Measurements from ENCODE around the gene CD4.
"Not testable (repeated sequence)": the region's sequence is repeated elsewhere in the genome, so short reads cannot be mapped to it uniquely, and the experiment has no call there.

The CD4 gene

GRCh38 chr12:6788972-6789924, at the start of gene CD4:
TSS of gene CD4 (plus strand) at chr12:6789528. CDS start at chr12:6800139, 10,611 bp downstream.
- DNase-seq = peak; percentile 77

GRCh38 chr12:6742080-6742479, 47.2 kb upstream of the CD4 start:
- DNase-seq = not testable (repeated sequence)

- DNase-seq = no peak
Observed at GRCh38 chr12:6742834-6743233, 46.5 kb upstream of the CD4 start.

- DNase-seq = not testable (repeated sequence)
Observed at GRCh38 chr12:6743300-6743699, 46.0 kb upstream of the CD4 start.

- DNase-seq = peak; percentile 67
Observed at GRCh38 chr12:6745741-6746525, 43.4 kb upstream of the CD4 start.

- no peak for DNase-seq
Observed at GRCh38 chr12:6747216-6747615, 42.1 kb upstream of the CD4 start.

- DNase-seq = no peak
Observed at GRCh38 chr12:6748761-6749160, 40.6 kb upstream of the CD4 start.

GRCh38 chr12:6750506-6750905, 38.8 kb upstream of the CD4 start:
- no peak for DNase-seq

GRCh38 chr12:6751767-6752166, 37.6 kb upstream of the CD4 start:
- DNase-seq = no peak

- no peak for DNase-seq
Observed at GRCh38 chr12:6752167-6752920, 37.0 kb upstream of the CD4 start.

GRCh38 chr12:6752921-6753771, 36.2 kb upstream of the CD4 start, which contains the start of gene MLF2:
TSS of gene MLF2 (minus strand) at chr12:6753141. CDS start at chr12:6752334, 807 bp downstream.
- DNase-seq = peak; percentile 98

- no peak for DNase-seq
Observed at GRCh38 chr12:6753772-6754356, 35.5 kb upstream of the CD4 start.

- no peak for DNase-seq
Observed at GRCh38 chr12:6754411-6754810, 34.9 kb upstream of the CD4 start.

GRCh38 chr12:6757028-6757690, 32.2 kb upstream of the CD4 start:
- no peak for DNase-seq

GRCh38 chr12:6758506-6759095, 30.7 kb upstream of the CD4 start:
- no peak for DNase-seq

GRCh38 chr12:6759741-6760140, 29.6 kb upstream of the CD4 start:
- no peak for DNase-seq

- no peak for DNase-seq
Observed at GRCh38 chr12:6763380-6763779, 25.9 kb upstream of the CD4 start.

GRCh38 chr12:6764011-6764828, 25.1 kb upstream of the CD4 start:
- peak; percentile 78 for DNase-seq

GRCh38 chr12:6765048-6765633, 24.2 kb upstream of the CD4 start:
- DNase-seq = no peak

All from CD4-positive, alpha-beta T cell treated with Interleukin-15 for 1 hour (primary cell).